Endothelial cell (in vitro differentiated cells): Measurements from ENCODE around the gene KRT26. TPM values are rescaled to one million over a fixed set of nuclear protein-coding genes. Genes with fewer than 3 reads are reported as not detected.

Experiments used
- DNase-seq: peaks from one replicate; pipeline ENCODE4 v3.0.0; 2021; ENCODE audit warnings: low spot score
- H3K27ac Mint-ChIP-seq: one replicate; pipeline ENCODE4 v1.8.0; 2021; ENCODE audit warnings: mixed read lengths, inconsistent platforms; ENCODE audit not compliant: unreplicated experiment
- H3K27me3 Mint-ChIP-seq: one replicate; pipeline ENCODE4 v1.8.0; 2021; ENCODE audit warnings: mild to moderate bottlenecking, moderate library complexity, mixed read lengths, inconsistent platforms; ENCODE audit not compliant: unreplicated experiment
- H3K36me3 Mint-ChIP-seq: one replicate; pipeline ENCODE4 v1.8.0; 2021; ENCODE audit warnings: mild to moderate bottlenecking, low read depth, mixed read lengths, inconsistent platforms; ENCODE audit not compliant: unreplicated experiment
- H3K4me1 Mint-ChIP-seq: one replicate; pipeline ENCODE4 v1.8.0; 2021; ENCODE audit warnings: mild to moderate bottlenecking, mixed read lengths, inconsistent platforms; ENCODE audit not compliant: unreplicated experiment
- H3K4me3 Mint-ChIP-seq: one replicate; pipeline ENCODE4 v1.8.0; 2021; ENCODE audit warnings: mild to moderate bottlenecking, mixed read lengths, inconsistent platforms; ENCODE audit not compliant: unreplicated experiment
- H3K9me3 Mint-ChIP-seq: one replicate; pipeline ENCODE4 v1.8.0; 2021; ENCODE audit warnings: mixed read lengths, inconsistent platforms; ENCODE audit not compliant: unreplicated experiment
- total RNA-seq: library from RNA; stranded (reverse); fragmentation: NEBNext Ultra II Directional; extraction: Animal tissue kit (Norgen Biotek cat#: 25700); gene quantifications from one replicate; pipeline ENCODE4 v1.2.1, GENCODE V29; 2021; ENCODE audit not compliant: unreplicated experiment
- TF ChIP-seq, protein P1 (sequence below): fragments of 200-600 bp; sonication (generic); IDR thresholded peaks from one replicate; pipeline ENCODE4 v1.5.0; 2021; ENCODE audit warnings: antibody characterized with exemption; ENCODE audit not compliant: unreplicated experiment

The KRT26 gene
- total RNA-seq, 1 donor from 2014 or later = not detected

DNA sequence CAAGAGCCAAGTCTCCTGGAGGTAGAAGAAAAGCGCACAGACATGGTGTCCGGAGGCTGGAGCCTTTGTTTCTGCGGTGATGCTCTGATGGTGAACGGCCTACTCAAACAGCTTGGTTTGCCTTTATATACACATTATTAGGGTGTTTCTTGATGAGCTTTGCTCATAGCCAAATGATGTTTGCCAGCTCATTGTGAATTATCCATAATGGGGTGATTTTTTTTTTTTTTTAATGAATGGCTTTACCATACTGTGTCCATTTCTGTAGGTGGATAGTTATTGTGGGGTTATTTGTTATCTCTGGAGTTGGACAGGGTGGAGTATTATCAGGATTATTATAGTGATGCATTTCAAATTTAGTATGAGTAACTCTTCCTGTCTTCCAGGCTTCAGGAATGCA is 10.4 kb upstream of the KRT26 start, which contains the start of gene KRT27:
Gene KRT27, minus strand, starts transcription at position 101 of the 400 bp plus-strand sequence. Its CDS starts 57 bp downstream, at position 44.
- H3K9me3 Mint-ChIP-seq = no peaks in the 10 kb centered on the region
- no peak for DNase-seq
- H3K27ac Mint-ChIP-seq = no peak within 1 kb of the TSS
- H3K36me3 Mint-ChIP-seq = no peaks in the 10 kb centered on the region
- H3K27me3 Mint-ChIP-seq = peaks cover 2% of the 10 kb centered on the region
- no peak within 1 kb of the TSS for H3K4me3 Mint-ChIP-seq
- H3K4me1 Mint-ChIP-seq = peaks cover 8% of the 10 kb centered on the region
- TF ChIP-seq, protein P1, sequence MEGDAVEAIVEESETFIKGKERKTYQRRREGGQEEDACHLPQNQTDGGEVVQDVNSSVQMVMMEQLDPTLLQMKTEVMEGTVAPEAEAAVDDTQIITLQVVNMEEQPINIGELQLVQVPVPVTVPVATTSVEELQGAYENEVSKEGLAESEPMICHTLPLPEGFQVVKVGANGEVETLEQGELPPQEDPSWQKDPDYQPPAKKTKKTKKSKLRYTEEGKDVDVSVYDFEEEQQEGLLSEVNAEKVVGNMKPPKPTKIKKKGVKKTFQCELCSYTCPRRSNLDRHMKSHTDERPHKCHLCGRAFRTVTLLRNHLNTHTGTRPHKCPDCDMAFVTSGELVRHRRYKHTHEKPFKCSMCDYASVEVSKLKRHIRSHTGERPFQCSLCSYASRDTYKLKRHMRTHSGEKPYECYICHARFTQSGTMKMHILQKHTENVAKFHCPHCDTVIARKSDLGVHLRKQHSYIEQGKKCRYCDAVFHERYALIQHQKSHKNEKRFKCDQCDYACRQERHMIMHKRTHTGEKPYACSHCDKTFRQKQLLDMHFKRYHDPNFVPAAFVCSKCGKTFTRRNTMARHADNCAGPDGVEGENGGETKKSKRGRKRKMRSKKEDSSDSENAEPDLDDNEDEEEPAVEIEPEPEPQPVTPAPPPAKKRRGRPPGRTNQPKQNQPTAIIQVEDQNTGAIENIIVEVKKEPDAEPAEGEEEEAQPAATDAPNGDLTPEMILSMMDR = no peak

DNA sequence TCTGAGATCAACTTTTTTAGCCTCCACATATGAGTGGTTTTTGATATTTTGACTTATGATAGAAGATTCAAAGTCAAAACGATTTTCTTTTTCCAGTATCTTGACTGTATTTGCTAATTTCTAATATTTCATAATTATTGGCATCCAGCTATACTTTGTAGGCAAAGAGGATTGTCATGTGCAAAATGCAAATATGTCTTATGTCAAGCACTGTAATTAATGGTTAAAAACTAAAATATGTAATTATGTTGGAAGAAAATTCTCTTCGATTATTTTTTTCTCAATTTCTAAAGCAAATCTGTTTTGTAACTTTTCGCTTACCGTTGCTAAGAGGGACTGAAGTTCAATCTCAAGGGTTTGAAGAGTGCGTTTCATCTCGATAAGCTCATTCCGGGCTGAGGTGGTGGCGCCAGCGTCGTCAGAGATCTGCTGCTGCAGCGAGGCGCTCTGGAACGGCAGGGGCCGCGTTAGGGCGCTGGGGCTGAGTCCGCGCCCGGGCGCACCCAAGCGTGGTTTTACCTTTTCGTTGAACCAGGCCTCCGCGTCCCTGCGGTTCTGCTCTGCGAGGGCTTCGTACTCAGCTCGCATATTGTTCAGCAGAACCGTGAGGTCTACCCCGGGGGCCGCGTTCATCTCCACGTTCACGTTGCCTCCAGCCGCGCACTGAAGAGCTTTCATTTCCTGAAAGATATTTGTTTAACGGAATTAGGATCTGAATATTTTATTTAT is 7.3 kb upstream of the KRT26 start:
- no peaks in the 10 kb centered on the region for H3K9me3 Mint-ChIP-seq
- no peak overlapping the region for H3K4me3 Mint-ChIP-seq
- H3K27ac Mint-ChIP-seq = no peak overlapping the region
- H3K36me3 Mint-ChIP-seq = no peaks in the 10 kb centered on the region
- H3K27me3 Mint-ChIP-seq = peaks cover 2% of the 10 kb centered on the region
- no peaks in the 10 kb centered on the region for H3K4me1 Mint-ChIP-seq
- no peak for DNase-seq
- TF ChIP-seq, protein P1 = no peak

DNA sequence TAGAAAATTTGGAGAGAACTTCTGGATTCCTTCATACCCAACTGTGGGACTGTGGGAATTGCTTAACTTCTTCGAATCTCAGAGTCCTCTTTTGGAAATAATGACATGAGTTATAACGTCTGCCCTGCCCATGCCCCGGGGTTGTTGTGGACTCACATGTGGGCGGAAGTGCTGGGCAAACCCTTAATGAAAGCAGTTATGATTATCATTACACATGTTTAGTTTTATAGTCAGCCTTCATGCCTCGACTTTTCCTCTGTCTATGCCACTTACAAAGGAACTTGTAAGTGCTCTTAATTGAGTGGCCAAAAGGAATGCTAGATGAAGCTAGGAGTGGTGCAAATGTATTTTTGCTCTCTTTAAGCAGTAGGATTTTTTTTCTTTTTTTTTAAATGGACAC is 6.5 kb upstream of the KRT26 start:
- no peak for DNase-seq
- no peaks in the 10 kb centered on the region for H3K4me1 Mint-ChIP-seq
- H3K27ac Mint-ChIP-seq = no peak overlapping the region
- peaks cover 2% of the 10 kb centered on the region for H3K27me3 Mint-ChIP-seq
- no peak overlapping the region for H3K4me3 Mint-ChIP-seq
- no peaks in the 10 kb centered on the region for H3K36me3 Mint-ChIP-seq
- TF ChIP-seq, protein P1 = no peak
- H3K9me3 Mint-ChIP-seq = no peaks in the 10 kb centered on the region

GRCh38 chr17:40777971-40778370 is 6.0 kb upstream of the KRT26 start:
- Mint-ChIP-seq H3K27me3 (peaks cover 2% of the 10 kb centered on the region), H3K4me3 (no peak overlapping the region), H3K4me1 (no peaks in the 10 kb centered on the region), H3K36me3 (no peaks in the 10 kb centered on the region), H3K27ac (no peak overlapping the region), H3K9me3 (no peaks in the 10 kb centered on the region)
- no peak for DNase-seq
- TF ChIP-seq, protein P1 = no peak

DNA sequence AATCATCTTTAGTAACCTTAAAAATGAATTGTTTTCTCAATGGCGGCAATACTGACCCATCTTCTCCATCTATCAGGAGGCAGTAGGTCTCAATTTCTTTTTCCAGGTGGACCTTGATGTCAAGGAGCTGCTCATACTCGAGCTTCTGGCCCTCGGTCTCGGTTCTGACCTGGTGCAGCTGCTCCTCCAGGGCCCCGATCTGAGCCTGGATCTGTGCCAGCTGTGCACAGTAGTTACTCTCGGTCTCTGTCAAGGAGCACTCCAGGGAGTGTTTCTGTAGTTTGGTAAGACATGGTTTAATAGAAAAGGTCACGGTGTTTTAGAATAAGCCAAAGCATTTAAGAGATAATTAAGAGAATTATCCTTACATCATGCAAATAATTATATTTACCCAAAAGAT is 5.5 kb upstream of the KRT26 start:
- TF ChIP-seq, protein P1 = no peak
- Mint-ChIP-seq H3K9me3 (no peaks in the 10 kb centered on the region), H3K27me3 (peaks cover 2% of the 10 kb centered on the region), H3K27ac (no peak overlapping the region), H3K36me3 (no peaks in the 10 kb centered on the region), H3K4me1 (no peaks in the 10 kb centered on the region), H3K4me3 (no peak overlapping the region)
- no peak for DNase-seq
